ENCODE data around the gene ATG101.
A peak's percentile ranks its signal among the peaks of the same experiment; 100 is the strongest.
"Not testable (repeated sequence)": the region's sequence is repeated elsewhere in the genome, so short reads cannot be mapped to it uniquely, and the experiment has no call there.

The ATG101 gene

DNA sequence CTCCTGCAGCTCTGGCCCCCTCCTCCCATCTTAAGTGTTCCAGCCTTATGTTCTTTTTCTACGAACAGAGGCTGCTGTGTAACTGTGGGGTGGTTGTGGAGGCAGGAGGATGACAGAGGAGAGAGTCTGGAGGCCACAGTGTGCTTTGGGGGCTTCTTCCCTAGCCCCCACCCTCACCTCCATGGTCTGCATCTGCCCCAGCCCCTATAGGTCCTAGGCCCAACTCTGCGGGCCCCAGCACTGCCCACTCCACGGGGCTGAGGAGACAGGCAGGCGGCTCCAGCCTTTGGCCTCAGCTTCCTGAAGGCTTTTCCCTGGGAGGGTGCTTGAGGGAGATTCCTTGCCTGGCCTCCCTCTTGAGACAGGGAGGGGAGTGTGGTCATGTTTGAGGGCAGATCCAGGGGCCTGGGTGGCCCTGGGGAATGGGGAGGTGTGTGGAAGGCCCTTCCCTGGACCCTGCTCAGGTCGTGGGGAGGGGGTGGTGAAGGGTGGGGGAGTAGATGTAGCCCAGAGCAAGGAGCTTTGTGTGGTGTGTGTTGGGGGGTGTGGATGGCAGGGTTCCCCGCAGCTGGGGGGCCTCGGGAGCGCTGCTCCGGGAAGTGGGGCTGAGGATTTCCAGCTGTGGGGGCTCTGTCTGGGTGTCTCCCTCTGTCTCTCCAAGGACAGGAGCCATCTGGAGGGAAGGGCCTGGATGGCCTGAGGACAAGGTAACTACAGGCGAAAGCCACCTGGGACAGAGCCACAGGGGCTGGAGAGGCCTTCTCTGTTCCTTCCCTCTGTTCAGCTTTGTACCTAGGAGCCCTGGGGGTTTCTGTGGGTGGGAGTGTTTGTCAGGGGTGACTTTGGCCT is 10.8 kb downstream of the ATG101 start:
- DNase-seq = no peak

DNA sequence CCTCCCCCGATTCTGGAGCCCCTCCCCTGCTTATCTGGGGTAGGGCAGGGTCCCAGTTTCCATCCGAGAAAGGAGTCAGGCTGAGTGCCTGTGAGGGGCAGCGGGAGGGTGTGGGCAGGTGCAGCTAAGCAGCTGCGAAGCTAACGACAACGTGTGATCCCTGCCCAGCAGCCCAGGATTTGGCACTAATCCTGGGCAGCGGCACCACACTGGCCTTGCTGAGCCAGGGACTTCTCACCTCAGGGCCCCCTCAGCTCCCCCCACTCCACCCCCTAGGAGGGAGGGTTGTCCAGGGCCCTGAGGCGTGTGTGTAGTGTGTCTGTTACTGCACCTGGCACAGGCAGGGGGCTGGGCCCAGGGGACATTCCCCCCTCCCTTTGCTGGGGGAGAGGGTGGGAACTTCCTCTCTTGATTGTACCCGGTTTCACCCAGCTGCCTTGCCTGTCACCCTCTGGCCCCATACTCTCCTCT is 11.5 kb downstream of the ATG101 start:
- DNase-seq = no peak

DNA sequence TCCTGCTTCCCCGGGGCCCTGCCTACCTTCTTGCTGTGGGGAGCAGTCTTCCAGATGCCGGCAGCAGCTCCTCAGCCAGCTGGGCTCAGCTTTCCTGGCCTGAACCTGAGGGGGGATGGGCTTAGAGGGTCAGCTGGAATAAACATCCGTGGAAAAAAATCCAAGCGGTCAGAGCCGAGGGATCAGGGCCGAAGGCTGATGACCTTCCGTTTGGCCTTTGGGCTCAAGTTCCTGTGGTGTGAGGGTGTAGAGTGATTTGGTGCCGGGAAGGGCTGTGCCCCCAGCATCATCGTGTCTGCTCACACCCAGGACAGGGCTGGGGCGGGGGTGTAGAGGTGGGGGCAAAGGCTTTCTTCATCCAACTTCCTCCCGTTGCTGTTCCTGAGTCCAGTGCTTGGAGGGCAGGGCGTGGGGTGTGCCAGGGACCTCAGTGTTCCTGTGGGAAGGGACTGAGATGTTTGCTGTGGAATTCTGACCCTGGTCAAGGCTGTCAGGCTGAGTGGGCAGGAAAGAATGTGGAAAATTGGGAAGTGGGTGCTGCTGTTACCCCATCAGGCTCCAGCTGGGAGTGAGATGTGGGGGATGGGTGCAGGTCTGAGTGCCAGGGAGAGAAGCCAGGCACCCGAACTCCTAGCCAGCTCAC is 12.4 kb downstream of the ATG101 start:
- no peak for DNase-seq

DNA sequence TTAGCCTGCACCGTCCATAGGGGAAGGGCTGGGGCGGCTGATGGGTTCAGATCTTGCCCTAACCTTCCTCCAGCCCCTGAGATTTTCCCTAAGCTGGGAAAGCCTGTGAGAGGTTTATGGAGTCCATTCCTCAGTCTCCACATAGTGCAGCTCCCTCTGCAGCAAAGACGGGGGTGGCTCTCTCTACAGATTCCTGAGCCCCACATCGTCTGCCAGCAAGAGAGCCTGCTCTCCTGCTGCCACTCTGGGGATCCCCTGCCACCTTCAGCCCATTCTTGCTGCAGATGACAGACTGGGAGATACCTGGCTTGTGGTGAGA is 12.8 kb downstream of the ATG101 start:
- no peak for DNase-seq

DNA sequence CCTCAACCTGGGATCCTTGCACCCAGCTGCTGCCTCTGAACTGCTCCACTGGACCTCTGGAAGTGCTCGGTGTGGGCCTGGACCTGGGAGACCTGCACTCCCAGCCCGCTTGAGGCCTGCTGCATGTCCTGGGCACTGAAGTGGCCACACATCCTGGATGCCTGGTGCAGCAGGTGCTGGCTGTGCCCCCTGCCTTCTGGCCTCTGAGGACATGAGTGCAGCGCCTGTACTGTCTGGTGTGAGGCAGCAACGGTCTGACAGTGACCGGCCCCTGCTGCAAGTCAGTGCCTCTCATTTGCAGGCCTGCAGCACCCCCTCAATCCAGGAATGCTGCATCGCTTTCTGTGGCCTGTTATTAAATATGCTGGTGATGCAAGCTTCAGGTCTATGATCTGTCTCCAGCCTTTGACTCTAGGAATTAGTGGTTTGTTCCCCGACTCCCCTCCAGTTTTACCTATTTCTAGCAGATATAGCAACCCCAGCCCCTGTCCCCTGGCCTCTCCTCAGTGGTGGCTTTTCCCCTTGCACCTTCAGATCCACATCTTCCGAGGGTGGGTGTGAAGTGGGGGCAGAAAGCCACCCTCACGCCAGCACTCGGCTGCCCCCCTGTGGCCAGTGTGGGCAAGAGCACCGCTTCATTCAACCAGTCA is 13.3 kb downstream of the ATG101 start:
- DNase-seq = peak; percentile 65 to 66

DNA sequence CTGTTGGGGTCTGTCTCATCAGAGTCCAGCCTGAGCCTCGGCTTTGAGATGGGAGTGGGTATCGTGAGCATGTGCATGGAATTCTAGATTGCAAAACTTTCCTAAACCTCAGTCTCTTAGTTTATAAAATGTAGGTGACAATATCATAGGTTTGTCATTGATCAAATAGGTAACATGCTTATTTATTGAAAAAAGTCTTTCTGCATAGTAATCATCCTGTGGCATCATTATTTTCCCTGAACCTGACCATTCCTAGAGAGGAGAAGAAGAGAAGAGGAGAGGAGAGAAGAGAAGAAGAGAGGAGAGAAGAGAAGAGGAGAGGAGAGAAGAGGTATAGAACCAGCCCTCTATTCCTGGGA is 13.8 kb downstream of the ATG101 start:
- DNase-seq = no peak

DNA sequence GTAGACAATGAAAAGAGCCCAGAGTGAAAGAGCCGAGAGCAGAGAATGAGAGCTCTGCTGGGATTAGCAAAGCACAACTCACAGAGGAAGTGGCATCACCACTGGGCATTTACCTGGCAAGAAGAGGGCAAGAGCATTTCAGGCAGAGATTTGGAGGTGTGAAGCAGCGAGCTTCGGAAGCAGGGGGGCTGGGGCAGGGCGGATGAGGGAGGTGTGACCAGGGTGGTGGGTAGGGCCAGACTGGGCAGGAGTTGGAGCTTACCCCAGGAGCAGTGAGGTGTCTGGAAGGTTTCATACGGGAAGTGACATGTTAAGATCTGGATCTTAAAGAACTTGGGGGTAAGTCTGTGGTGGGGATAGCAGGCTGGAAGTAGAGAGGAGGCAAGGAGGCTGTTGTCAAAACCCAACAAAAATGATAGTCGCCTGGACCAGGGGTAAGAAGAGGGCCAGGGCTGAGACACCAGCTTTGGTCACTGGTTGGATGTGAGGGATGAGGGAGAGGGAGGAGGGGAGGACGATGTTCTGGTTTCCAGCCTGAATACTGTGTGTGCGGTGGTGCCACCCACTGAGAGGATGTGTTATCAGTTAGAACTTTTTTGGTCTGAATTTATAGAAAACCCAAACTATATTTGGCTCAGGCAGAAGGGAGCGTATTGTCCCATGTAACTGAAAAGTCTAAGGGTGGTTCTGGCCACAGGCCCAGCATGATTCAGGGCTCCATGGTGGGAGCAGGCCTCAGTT is 14.9 kb downstream of the ATG101 start:
- no peak for DNase-seq

DNA sequence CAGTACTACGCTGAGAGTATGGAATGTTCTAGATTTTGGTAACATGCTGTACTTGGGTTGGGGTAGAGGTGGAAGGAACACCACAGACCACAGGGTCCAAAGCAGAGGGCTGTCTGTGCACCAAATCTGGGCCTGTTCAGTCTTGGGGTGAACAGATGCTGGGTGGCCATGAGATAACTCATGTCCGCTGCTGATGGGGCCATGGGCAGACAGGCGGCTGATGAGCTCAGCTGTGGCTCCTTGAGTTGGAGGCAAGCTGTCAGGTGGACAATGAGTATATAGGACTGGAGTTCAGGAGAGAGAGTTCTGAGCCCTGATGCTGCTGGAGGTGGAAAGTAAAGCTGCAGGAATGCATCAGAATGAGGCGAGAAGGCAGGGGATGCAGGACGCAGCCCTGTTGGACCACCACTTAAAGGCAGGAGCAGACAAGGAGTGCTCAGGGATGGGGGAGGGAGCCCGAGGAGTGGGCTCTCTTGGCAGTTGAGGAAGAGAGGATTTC is 16.0 kb downstream of the ATG101 start:
- DNase-seq = no peak

DNA sequence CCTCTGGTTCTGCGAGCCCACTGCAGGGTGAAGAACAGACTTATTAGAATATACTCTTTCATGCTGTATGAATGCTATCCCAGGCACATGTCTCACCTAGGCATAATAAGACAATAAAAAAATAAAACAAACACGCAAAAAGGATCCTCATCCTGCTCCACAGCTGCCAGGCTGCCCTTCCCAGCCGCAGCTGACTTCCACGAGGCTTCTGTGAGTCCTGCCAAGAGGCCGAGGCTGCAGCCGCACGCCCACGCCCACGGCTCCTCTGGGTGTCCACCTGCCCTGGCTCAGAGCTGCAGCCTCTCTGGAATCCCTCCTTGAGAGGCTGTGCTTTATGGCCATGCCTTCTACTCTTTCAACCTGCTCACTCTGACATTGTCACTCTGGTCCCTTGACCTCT is 16.6 kb downstream of the ATG101 start:
- DNase-seq = no peak

DNA sequence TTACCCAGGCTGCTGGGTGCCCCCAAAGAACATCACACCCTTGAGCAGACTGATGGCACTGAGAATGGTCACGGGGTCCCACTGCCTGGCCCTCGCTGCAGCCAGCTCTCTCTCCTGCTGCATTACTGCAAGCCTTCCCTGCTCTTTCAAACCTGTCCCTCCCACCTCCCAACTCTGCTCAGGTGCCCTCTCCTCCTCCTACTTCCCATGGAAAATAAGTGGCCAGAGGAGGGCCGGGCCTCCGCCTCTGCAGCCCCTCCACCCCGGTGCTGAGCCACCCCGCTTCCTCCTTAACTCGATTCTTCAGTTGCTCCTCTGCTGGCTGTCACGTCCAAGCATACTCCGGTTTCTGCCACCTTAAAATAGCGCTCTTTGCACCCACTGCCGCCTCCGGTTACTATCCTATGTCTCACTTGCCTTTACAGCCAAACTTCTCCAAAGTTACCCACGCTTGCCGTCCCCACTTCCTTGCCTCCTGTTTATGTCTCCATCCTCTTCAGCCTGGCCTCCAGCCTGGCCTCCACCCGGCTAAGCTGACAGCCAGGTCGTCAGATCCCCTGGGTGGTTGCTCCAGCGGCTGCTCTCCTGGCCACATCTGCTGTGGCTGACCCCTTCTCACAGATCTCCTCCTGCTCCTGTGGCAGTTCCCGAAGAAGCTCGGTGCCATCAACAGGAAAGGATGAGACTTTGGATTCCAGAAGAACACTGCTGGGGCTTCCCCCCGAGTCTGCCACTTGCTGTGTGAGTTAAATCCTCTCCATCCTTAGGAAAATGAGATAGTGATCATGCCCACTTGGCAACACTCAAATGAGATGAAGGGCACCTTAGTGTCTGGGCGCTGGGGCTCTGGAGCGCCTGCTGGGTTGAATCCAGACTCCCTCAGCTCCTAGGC is 17.4 kb downstream of the ATG101 start:
- no peak for DNase-seq

DNA sequence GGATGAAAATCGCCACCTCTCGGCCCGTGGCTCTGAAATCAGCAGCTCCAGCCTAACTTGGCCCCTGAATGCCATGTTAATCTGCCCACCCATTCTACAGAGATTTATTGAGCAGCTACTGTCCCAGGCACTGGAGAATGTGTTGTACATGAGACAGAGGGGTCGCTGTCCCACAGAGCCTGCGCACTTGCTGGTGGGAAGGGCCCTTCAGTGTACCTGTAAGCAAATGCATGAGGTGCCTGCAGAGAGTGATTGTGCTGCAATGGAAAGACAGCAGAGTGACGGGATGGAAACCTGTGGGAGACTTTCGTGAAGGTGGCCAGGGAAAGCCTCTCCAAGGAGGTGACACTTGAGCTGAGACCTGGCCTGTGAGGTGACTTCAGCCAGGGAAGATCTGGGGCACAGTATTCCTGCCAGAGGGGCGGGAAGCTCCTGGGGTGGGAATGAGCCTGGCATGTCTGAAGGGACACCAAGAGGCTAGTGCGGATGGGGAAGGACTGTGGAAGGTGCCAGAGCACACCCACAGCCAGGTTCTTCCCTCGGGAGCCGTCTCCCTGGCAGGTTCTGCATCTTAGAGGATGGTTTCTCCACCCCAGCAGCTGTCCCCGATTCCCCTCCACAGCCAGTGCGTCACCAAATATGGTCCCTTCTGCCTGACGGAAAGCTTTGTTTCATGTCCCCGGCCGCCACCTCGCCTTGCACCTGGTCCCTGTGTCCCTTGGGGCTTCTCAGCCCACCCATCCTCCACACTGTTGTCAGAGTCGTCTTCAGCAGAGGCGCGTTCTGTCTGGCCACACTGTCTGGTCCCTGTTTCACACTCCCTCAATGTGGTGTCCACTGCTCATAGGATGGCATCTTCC is 18.4 kb downstream of the ATG101 start:
- DNase-seq = no peak

DNA sequence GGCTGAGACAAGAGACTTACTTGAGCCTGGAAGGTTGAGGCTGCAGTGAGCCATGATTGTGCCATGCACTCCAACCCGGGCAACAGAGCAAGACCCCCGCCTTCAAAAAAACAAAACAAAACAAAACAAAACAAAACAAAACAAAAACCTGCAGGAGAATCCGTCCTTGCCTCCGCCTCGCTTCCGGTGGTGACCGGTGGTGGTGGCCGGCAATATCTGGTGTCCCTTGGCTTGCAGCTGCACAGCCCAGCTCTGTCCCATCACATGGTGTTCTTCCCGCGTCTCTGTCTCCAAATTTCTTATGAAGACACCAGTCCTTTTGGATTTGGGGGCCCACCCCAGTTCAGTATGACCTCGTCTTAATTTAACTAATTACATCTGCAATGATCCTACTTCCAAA is 19.7 kb downstream of the ATG101 start:
- no peak for DNase-seq

DNA sequence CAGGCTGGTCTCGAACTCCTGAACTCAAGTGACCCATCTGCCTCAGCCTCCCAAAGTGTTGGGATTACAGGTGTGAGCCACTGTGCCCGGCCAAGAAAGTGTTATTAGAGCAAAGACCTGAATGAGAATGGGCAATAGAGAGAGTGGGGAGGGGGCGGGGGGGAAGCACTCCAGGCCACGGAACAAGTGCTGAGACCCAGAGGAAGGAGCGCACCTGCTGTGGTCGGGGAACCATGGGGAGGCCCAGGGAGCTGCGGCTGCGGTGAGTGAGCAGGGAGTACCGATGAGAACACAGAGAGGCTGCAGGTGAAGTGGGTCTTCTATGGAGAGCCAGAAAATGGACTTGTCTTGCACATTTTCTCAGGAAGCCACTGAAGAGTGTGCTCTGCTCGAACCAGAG is 20.5 kb downstream of the ATG101 start:
- DNase-seq = no peak

DNA sequence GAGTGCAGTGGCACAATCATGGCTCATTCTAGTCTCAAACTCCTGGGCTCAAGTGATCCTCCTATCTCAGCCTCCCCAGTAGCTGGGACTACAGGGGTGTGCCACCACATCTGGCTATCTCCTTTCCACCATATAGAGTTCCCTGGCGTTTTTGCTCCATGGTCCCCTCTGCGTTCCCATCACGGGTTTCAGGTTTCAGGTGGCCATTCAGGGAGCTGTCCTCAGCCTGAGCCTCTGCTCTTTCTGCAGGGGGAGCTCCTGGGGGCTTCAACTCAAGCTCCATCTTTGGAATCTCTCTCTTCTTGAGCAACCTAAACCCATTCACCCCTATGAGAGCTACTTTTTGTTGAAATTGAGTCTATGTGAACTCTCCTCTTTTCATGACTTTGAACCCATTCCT is 21.3 kb downstream of the ATG101 start:
- no peak for DNase-seq

DNA sequence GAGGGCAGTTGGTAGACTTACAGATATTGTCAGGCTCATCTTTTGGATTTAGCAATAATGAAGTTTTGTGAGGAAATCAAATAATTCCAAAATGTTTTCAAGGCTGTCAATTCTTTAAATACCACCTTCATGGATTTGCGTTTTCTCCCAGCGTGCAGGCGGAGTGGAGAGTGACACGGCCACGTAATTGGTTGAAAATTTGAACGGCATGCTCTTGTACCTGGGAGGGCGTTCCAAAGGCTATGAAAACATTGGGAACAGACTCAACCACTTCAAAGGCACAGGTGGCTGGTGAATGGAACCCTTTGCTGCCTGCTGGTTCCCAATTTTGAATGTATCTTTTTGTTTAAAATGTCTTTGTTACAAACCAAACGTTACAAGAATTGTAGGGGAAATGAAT is 22.1 kb downstream of the ATG101 start:
- no peak for DNase-seq

DNA sequence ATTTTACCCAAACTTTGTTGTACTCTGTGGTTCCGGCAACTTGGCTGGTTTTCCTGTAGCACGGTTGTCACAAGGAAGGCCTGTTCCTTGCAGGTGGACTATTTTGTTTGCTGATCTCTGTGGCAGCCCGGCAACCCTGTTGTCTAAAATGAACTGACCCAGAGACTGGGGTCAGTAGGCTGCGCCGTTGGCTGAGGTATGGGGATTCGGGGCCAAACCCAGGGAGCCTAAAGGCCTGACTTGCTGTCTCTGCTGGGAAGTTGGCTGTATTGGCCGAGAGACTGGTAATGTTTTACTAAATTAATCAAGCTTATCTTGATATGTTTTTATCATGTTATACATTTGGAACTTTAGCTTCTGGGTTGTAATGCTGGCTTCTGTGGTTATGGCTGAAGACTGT is 23.6 kb downstream of the ATG101 start:
- DNase-seq = no peak

DNA sequence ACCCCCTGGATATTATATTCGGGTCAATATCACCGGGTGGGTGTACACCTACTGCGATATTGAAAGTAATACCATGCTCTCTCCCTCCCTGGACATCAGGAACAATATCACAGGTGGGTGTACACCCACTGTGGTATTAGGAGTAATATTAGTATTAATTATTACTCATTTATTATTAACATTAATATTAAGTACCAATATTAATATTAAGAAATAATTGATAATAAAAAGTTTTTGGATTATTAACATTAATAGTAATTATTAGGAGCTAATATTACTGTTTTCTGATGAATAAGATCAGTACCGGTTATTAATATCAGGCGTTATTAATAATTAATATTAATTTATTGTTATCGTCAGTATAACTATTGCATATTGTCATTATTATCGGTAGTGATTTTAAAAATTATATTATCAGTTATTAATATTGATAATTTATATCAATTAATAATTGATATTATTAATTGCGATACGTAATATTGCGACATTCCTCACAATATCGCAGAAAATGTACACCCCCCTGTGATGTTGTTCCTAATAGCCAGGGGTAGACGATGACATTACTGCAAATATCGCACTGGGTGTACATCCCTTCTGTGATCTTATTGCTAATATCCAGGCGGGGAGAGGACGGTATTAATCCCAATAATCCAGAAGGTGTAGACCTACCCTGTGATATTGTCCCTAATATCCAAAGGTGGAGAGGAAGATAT is 26.7 kb downstream of the ATG101 start:
- no peak for DNase-seq

DNA sequence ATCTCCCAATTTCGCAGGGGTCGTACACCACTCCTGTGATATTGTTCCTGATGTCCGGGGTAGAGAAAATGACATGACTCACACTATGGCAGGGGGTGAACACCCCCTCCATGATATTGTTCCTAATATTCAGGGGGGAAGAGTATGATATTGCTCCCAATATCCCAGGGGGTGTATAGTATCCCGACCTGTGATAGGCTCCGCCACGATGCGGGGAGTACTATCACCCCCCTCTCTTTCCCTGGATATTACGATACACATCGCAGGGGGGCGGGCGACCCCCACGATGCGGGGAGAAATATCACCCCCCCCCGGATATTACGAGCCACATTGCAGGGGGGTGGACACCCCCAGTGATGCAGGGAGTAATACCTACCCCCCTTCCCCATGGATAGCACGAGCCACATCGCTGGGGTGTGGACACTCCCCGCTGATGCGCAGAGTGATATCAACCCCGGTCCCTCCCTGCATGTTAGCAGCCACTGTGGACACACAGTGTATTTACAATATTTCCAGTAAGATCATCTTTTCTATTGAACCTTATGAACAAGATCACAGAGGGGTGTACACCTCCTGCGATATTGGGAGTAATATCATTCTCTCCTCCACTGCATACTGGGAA is 27.4 kb downstream of the ATG101 start:
- DNase-seq = no peak

DNA sequence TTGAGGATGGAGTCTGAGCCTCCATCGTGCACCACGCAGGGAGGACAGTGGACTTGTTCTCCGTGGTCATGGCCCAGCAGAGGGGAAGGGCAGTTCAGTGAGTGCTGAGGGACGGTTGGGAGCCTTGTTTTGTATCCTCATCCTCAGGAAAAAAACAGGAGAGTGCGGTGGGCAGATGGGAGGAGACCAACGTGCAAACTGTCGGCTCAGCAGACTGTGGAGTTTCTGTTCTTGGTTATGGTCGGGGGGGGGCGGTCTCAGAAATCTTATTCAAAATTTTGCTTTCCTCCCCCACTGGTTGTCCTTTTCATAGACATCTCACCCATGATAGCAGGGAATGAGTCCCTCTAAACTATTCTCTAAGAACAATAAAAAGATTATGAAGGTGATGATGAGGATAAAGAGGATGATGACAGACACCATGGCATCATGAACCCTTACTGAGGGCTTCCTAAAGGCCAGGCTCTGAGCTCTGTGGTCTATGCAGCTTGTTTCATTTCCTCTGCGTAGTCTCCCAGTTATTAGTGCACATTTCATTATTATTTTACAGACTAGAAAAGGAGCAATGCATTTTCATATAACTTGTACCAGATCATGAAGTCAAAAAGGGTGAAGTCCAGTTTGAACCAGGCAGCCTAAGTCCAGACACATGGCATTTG is 34.8 kb downstream of the ATG101 start:
- not testable (repeated sequence) for DNase-seq
